KMS-11 (cell line): ENCODE measurements around the gene DSCAM.

Source experiments
- H2AFZ ChIP-seq: fragments of 200-600 bp; sonication (generic); 2 replicates; pipeline ENCODE4 v1.6.1; 2016; ENCODE audit warnings: antibody characterized with exemption, mixed run types, low read depth
- H3K27ac ChIP-seq: fragments of 200-600 bp; sonication (generic); 2 replicates; pipeline ENCODE4 v1.6.1; 2016; ENCODE audit warnings: mild to moderate bottlenecking, mixed run types
- H3K27me3 ChIP-seq: fragments of 200-600 bp; sonication (generic); 2 replicates; pipeline ENCODE4 v1.6.1; 2017; ENCODE audit warnings: mild to moderate bottlenecking, low read depth, mixed run types, moderate library complexity; ENCODE audit not compliant: insufficient read depth
- H3K36me3 ChIP-seq: fragments of 200-600 bp; sonication (generic); 2 replicates; pipeline ENCODE4 v1.6.1; 2017; ENCODE audit warnings: mild to moderate bottlenecking, mixed run types; ENCODE audit not compliant: insufficient read depth
- H3K4me1 ChIP-seq: fragments of 200-600 bp; sonication (generic); 2 replicates; pipeline ENCODE4 v1.6.1; 2016; ENCODE audit warnings: mild to moderate bottlenecking, low read depth, mixed run types; ENCODE audit not compliant: poor library complexity, severe bottlenecking
- H3K4me2 ChIP-seq: fragments of 200-600 bp; sonication (generic); 2 replicates; pipeline ENCODE4 v1.7.0; 2016; ENCODE audit warnings: mild to moderate bottlenecking, mixed run types
- H3K4me3 ChIP-seq: fragments of 200-600 bp; sonication (generic); IDR thresholded peaks from 2 replicates; pipeline ENCODE4 v1.6.1; 2017; ENCODE audit warnings: low read depth, low read length, mixed read lengths; ENCODE audit not compliant: insufficient read depth
- H3K79me2 ChIP-seq: fragments of 200-600 bp; sonication (generic); 2 replicates; pipeline ENCODE4 v1.6.1; 2016; ENCODE audit warnings: low read depth, mixed run types; ENCODE audit not compliant: insufficient read depth
- H3K9ac ChIP-seq: fragments of 200-600 bp; sonication (generic); 2 replicates; pipeline ENCODE4 v1.6.1; 2016; ENCODE audit warnings: mild to moderate bottlenecking, mixed run types
- H4K20me1 ChIP-seq: fragments of 200-600 bp; sonication (generic); 2 replicates; pipeline ENCODE4 v1.6.1; 2016; ENCODE audit warnings: mild to moderate bottlenecking, mixed run types; ENCODE audit not compliant: insufficient read depth
- CTCF ChIP-seq: fragments of 200-600 bp; sonication (generic); conservative IDR thresholded peaks from 2 replicates; pipeline ENCODE4 v1.6.1; 2017; ENCODE audit warnings: low read depth, mild to moderate bottlenecking, antibody characterized with exemption, low read length, moderate library complexity, mixed read lengths

DSCAM gene

GRCh38 chr21:40769231-40769630 lies 77.7 kb downstream of the DSCAM start:
- H3K4me3 ChIP-seq: no peak overlapping the region
- H3K36me3 ChIP-seq: no peaks in the 10 kb centered on the region
- no peaks in the 10 kb centered on the region for H3K79me2 ChIP-seq
- no peaks in the 10 kb centered on the region for H3K27me3 ChIP-seq
- TF ChIP-seq CTCF: no peak
- no peak overlapping the region for H3K9ac ChIP-seq
- peaks cover 24% of the 10 kb centered on the region for H3K4me1 ChIP-seq
- H2AFZ ChIP-seq: no peak overlapping the region
- H3K4me2 ChIP-seq: no peak overlapping the region; the same call in 1 of the 2 replicates
- no peaks in the 10 kb centered on the region for H4K20me1 ChIP-seq
- H3K27ac ChIP-seq: no peak overlapping the region

- no peak overlapping the region for H3K4me3 ChIP-seq
- H3K36me3 ChIP-seq: no peaks in the 10 kb centered on the region
- H3K4me1 ChIP-seq: peaks cover 24% of the 10 kb centered on the region
- H3K4me2 ChIP-seq: no peak overlapping the region
- TF ChIP-seq CTCF: no peak
- no peak overlapping the region for H3K9ac ChIP-seq
- no peaks in the 10 kb centered on the region for H3K79me2 ChIP-seq
- no peaks in the 10 kb centered on the region for H3K27me3 ChIP-seq
- no peak overlapping the region for H3K27ac ChIP-seq
- no peak overlapping the region for H2AFZ ChIP-seq
- H4K20me1 ChIP-seq: no peaks in the 10 kb centered on the region
Measured at GRCh38 chr21:40768056-40768455, 78.9 kb downstream of the DSCAM start.

GRCh38 chr21:40766381-40766780 lies 80.6 kb downstream of the DSCAM start:
- Histone ChIP-seq H3K27me3 (no peaks in the 10 kb centered on the region), H3K4me3 (no peak overlapping the region), H3K4me1 (peaks cover 24% of the 10 kb centered on the region), H4K20me1 (no peaks in the 10 kb centered on the region), H2AFZ (no peak overlapping the region), H3K36me3 (no peaks in the 10 kb centered on the region), H3K4me2 (no peak overlapping the region), H3K27ac (no peak overlapping the region), H3K79me2 (no peaks in the 10 kb centered on the region), H3K9ac (no peak overlapping the region)
- TF ChIP-seq CTCF: no peak

GRCh38 chr21:40765811-40766210 lies 81.1 kb downstream of the DSCAM start:
- Histone ChIP-seq H2AFZ (no peak overlapping the region), H3K4me2 (no peak overlapping the region), H3K27ac (no peak overlapping the region), H3K79me2 (no peaks in the 10 kb centered on the region), H3K9ac (no peak overlapping the region), H3K4me3 (no peak overlapping the region), H3K4me1 (peaks cover 24% of the 10 kb centered on the region), H3K27me3 (no peaks in the 10 kb centered on the region), H3K36me3 (no peaks in the 10 kb centered on the region), H4K20me1 (no peaks in the 10 kb centered on the region)
- no peak for TF ChIP-seq CTCF
